GM12865 (cell line): Measurements from ENCODE around the gene HELZ2.
"Not testable (repeated sequence)": the region's sequence is repeated elsewhere in the genome, so short reads cannot be mapped to it uniquely, and the experiment has no call there.

Experiments used
- DNase-seq: peaks from one replicate; pipeline ENCODE4 v3.0.0; 2010; ENCODE audit warnings: low read depth
- H3K4me3 ChIP-seq: 2 replicates; pipeline ENCODE4 v1.5.1; 2011; ENCODE audit warnings: mild to moderate bottlenecking, low read depth, low read length, control low read depth
- TF ChIP-seq, protein P1 (sequence below): IDR thresholded peaks from 2 replicates; pipeline ENCODE4 v1.5.1; 2011; ENCODE audit warnings: low read length, control low read depth, low read depth, inconsistent platforms; ENCODE audit not compliant: insufficient read depth; ENCODE audit errors: missing control alignments

The HELZ2 gene

DNA sequence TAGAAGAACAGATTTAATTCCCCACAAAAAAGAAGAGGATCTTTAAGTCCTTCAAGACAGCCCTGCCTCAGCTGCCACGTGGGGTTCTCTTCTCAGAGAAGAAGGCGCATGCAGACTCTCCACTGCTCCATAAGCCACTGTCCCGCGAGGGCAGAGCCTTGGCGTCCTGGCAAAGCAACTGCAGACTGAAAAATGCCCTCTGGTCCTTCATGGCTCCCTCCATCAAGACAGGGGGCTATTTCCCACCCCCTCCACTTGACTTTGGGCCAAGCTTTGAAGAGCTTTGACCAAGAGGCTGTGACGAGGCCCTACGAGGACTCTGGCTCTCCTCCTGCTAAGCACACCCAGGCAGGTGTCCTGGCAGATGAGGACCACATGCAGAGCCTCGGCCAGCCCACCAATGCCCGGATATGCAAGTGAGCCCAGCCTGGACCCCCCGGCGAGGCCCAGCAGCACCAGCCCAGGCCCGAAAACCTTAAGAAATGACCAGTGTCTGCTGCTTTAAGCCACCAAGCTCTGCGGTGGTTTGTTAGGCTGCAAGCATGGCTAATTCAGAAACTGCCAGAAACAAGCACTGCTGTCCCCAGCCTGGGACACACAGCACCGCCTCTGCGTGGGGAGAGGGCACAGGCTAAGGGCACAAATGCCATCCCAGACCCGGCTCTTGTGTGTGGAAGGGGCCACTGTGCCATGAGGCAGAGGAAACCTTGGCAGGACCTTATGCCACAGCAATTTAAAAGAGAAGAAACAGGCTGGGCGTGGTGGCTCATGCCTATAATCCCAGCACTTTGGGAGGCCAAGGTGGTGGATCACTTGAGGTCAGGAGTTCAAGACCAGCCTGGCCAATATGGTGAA, 36.8 kb upstream of the HELZ2 start:
- no peak overlapping the region for H3K4me3 ChIP-seq
- DNase-seq, result no peak
- TF ChIP-seq, protein P1, sequence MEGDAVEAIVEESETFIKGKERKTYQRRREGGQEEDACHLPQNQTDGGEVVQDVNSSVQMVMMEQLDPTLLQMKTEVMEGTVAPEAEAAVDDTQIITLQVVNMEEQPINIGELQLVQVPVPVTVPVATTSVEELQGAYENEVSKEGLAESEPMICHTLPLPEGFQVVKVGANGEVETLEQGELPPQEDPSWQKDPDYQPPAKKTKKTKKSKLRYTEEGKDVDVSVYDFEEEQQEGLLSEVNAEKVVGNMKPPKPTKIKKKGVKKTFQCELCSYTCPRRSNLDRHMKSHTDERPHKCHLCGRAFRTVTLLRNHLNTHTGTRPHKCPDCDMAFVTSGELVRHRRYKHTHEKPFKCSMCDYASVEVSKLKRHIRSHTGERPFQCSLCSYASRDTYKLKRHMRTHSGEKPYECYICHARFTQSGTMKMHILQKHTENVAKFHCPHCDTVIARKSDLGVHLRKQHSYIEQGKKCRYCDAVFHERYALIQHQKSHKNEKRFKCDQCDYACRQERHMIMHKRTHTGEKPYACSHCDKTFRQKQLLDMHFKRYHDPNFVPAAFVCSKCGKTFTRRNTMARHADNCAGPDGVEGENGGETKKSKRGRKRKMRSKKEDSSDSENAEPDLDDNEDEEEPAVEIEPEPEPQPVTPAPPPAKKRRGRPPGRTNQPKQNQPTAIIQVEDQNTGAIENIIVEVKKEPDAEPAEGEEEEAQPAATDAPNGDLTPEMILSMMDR, result no peak

DNA sequence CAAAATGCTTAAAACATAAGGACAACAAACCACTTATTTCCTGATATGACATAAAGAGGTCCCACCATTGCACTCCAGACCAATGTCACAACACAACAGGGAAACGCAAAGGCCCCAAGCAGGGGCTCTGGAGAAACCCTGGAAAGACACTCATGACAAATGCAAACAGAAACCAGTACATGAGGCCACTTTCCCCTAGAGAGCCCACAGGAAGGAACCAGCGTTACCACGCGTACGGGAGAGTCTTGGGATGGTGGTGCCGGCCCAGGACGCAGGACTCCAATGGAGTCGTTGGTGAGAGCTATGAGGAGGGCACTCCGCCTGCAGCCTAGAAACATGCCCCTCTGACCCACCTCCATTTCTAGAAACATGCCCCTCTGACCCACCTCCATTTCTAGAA, 32.6 kb upstream of the HELZ2 start:
- no peak for DNase-seq
- TF ChIP-seq, protein P1, result no peak
- no peak overlapping the region for H3K4me3 ChIP-seq

DNA sequence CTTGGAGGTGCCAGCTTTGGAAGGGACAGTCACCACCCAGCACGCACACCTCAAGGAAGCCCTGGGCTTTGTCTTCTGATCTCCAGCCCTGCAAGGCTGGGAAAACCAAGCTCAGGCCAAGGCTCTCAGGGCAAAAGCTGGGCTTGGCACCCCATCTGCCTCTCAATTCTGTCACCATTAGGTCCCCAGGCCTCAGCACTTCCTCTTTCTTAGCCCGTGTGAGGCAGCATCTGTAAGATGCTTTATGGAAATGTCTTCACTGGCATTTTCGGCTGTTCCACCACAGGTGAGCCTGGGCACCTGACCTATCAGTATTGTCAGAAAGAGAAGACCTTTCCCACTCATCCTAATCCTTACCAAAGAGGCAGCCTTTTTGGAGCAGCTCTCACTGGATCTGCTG, 28.3 kb upstream of the HELZ2 start:
- DNase-seq, result no peak
- no peak overlapping the region for H3K4me3 ChIP-seq
- TF ChIP-seq, protein P1, result no peak

DNA sequence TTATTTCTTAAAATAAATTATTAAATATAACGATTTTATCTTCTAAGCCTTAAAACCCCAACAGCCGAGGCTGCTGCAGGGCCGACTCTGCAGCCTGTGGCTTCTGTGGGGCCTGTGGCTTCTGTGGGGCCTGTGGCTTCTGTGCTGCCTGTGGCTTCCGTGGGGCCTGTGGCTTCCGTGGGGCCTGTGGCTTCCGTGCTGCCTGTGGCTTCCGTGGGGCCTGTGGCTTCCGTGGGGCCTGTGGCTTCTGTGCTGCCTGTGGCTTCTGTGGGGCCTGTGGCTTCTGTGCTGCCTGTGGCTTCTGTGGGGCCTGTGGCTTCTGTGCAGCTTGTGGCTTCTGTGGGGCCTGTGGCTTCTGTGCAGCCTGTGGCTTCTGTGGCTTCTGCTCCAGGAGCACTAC, 27.6 kb upstream of the HELZ2 start:
- not testable (repeated sequence) for H3K4me3 ChIP-seq, DNase-seq

DNA sequence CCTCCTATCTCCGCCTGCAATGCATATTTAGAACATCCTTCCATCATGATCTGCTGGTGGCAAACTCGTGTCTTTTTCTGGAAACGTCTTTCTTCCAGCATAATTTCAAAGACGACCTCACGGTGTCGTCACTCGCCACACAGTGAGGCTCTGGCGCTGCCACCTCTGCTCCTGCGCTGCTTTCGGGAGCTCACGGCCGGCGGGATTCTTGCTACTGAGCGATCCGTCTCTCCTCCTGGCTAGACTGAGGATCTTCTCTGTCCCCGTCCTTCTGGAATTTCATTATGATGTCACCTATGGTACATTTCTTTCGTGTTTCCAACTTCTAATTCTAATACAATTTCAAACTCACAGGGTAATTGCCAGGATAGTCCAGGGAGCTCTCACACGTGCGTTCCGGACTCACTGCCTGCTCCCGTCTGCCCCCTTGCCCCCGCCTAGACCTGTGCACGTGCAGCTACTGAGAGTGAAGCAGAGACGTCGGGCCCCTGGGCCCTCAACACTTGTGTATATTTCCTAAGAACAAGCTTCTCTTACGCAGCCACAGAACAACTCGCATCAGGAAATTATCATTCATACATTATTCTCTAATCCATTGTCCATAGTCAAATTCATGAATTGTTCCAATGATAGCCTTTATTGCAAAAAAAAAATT, 25.5 kb upstream of the HELZ2 start:
- TF ChIP-seq, protein P1, result no peak
- no peak for DNase-seq
- no peak overlapping the region for H3K4me3 ChIP-seq

GRCh38 chr20:63598479-63599395, 24.7 kb upstream of the HELZ2 start:
- no peak overlapping the region for H3K4me3 ChIP-seq
- TF ChIP-seq, protein P1, result no peak
- no peak for DNase-seq
